HEK293 (cell line): ENCODE results near the gene ATP1A3.
"Not testable (repeated sequence)": the region's sequence is repeated elsewhere in the genome, so short reads cannot be mapped to it uniquely, and the experiment has no call there.

Experiments
- CTCF ChIP-seq: fragments of 450-650 bp; formaldehyde crosslinking; IDR thresholded peaks from 2 replicates; pipeline ENCODE4 v1.5.1; 2016; ENCODE audit warnings: missing biosample characterization, missing genetic modification characterization
- KLF10 ChIP-seq: fragments of 450-650 bp; IDR thresholded peaks from 2 replicates; pipeline ENCODE4 v1.5.1; 2018; ENCODE audit warnings: missing biosample characterization, mild to moderate bottlenecking, missing genetic modification characterization
- PRDM10 ChIP-seq: fragments of 450-650 bp; formaldehyde crosslinking; IDR thresholded peaks from 2 replicates; pipeline ENCODE4 v1.5.1; 2016; ENCODE audit warnings: missing biosample characterization, missing genetic modification characterization
- TCF7L2 ChIP-seq: IDR thresholded peaks from 2 replicates; pipeline ENCODE4 v1.6.1; 2011; ENCODE audit warnings: low read depth, mild to moderate bottlenecking, inconsistent platforms, low read length, moderate library complexity, borderline replicate concordance
- YY1 ChIP-seq: fragments of 450-650 bp; formaldehyde crosslinking; IDR thresholded peaks from 2 replicates; pipeline ENCODE4 v1.5.1; 2018; ENCODE audit warnings: missing biosample characterization, missing genetic modification characterization
- ZBTB7A ChIP-seq: fragments of 450-650 bp; formaldehyde crosslinking; IDR thresholded peaks from 2 replicates; pipeline ENCODE4 v1.5.1; 2016; ENCODE audit warnings: low read depth, missing biosample characterization, missing genetic modification characterization
- ZNF223 ChIP-seq: fragments of 450-650 bp; formaldehyde crosslinking; IDR thresholded peaks from 2 replicates; pipeline ENCODE4 v1.5.1; 2016; ENCODE audit warnings: missing biosample characterization, missing genetic modification characterization
- ZNF324 ChIP-seq: fragments of 450-650 bp; formaldehyde crosslinking; IDR thresholded peaks from 2 replicates; pipeline ENCODE4 v1.5.1; 2016; ENCODE audit warnings: missing biosample characterization, missing genetic modification characterization
- ZNF514 ChIP-seq: fragments of 450-650 bp; formaldehyde crosslinking; IDR thresholded peaks from 2 replicates; pipeline ENCODE4 v1.5.1; 2016; ENCODE audit warnings: missing biosample characterization, missing genetic modification characterization
- ZNF707 ChIP-seq: fragments of 450-650 bp; formaldehyde crosslinking; IDR thresholded peaks from 2 replicates; pipeline ENCODE4 v1.5.1; 2016; ENCODE audit warnings: missing biosample characterization, missing genetic modification characterization
- TF ChIP-seq, protein P1 (sequence below): fragments of 450-650 bp; formaldehyde crosslinking; IDR thresholded peaks from 2 replicates; pipeline ENCODE4 v1.5.1; 2016; ENCODE audit warnings: missing biosample characterization, missing genetic modification characterization
- TF ChIP-seq, protein P2 (sequence below): fragments of 450-650 bp; formaldehyde crosslinking; IDR thresholded peaks from 2 replicates; pipeline ENCODE4 v1.5.1; 2016; ENCODE audit warnings: missing biosample characterization, missing genetic modification characterization
- TF ChIP-seq, protein P3 (sequence below): fragments of 450-650 bp; formaldehyde crosslinking; IDR thresholded peaks from 2 replicates; pipeline ENCODE4 v1.5.1; 2016; ENCODE audit warnings: missing biosample characterization, missing genetic modification characterization

DNA sequence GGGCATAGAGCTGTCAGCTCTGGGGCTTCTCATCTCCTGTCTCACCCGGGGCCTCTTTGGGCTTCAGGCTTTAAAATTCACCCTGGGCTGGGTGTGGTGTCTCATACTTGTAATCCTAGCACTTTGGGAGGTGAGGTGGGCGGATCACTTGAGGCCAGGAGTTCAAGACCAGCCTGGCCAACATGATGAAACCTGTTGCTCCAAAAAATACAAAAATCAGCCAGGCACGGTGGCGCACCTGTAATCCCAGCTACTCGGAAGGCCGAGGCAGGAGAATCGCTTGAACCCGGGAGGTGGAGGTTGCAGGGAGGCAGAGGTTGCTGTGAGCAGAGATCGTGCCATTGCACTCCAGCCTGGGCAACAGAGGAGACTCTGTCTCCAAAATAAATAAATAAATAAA is 46.5 kb upstream of the ATP1A3 start:
- not testable (repeated sequence) for TF ChIP-seq ZNF514 (tag by site-specific recombination); TCF7L2; CTCF (tag by site-specific recombination); ZNF324; ZNF707 (tag by site-specific recombination); KLF10 (tag by site-specific recombination); YY1 (tag by site-specific recombination); ZNF223 (tag by site-specific recombination); ZBTB7A (tag by site-specific recombination); PRDM10 (tag by site-specific recombination)
- TF ChIP-seq, protein P1, sequence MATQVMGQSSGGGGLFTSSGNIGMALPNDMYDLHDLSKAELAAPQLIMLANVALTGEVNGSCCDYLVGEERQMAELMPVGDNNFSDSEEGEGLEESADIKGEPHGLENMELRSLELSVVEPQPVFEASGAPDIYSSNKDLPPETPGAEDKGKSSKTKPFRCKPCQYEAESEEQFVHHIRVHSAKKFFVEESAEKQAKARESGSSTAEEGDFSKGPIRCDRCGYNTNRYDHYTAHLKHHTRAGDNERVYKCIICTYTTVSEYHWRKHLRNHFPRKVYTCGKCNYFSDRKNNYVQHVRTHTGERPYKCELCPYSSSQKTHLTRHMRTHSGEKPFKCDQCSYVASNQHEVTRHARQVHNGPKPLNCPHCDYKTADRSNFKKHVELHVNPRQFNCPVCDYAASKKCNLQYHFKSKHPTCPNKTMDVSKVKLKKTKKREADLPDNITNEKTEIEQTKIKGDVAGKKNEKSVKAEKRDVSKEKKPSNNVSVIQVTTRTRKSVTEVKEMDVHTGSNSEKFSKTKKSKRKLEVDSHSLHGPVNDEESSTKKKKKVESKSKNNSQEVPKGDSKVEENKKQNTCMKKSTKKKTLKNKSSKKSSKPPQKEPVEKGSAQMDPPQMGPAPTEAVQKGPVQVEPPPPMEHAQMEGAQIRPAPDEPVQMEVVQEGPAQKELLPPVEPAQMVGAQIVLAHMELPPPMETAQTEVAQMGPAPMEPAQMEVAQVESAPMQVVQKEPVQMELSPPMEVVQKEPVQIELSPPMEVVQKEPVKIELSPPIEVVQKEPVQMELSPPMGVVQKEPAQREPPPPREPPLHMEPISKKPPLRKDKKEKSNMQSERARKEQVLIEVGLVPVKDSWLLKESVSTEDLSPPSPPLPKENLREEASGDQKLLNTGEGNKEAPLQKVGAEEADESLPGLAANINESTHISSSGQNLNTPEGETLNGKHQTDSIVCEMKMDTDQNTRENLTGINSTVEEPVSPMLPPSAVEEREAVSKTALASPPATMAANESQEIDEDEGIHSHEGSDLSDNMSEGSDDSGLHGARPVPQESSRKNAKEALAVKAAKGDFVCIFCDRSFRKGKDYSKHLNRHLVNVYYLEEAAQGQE: not testable (repeated sequence)
- TF ChIP-seq, protein P2, sequence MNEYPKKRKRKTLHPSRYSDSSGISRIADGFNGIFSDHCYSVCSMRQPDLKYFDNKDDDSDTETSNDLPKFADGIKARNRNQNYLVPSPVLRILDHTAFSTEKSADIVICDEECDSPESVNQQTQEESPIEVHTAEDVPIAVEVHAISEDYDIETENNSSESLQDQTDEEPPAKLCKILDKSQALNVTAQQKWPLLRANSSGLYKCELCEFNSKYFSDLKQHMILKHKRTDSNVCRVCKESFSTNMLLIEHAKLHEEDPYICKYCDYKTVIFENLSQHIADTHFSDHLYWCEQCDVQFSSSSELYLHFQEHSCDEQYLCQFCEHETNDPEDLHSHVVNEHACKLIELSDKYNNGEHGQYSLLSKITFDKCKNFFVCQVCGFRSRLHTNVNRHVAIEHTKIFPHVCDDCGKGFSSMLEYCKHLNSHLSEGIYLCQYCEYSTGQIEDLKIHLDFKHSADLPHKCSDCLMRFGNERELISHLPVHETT (tag by site-specific recombination): not testable (repeated sequence)
- TF ChIP-seq, protein P3, sequence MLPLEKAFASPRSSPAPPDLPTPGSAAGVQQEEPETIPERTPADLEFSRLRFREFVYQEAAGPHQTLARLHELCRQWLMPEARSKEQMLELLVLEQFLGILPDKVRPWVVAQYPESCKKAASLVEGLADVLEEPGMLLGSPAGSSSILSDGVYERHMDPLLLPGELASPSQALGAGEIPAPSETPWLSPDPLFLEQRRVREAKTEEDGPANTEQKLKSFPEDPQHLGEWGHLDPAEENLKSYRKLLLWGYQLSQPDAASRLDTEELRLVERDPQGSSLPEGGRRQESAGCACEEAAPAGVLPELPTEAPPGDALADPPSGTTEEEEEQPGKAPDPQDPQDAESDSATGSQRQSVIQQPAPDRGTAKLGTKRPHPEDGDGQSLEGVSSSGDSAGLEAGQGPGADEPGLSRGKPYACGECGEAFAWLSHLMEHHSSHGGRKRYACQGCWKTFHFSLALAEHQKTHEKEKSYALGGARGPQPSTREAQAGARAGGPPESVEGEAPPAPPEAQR: not testable (repeated sequence)
